Measurements from ENCODE around the gene ROR2.

Gene ROR2

GRCh38 chr9:91951944-91952520 is 2.0 kb upstream of the ROR2 start:
- no peak for DNase-seq
- intact Hi-C loops (cut with DNase I): no loop called here

- intact Hi-C loops (cut with DNase I): no loop called here
Measured at GRCh38 chr9:91949392-91949945, 559 bp downstream of the ROR2 start.

GRCh38 chr9:91948597-91949391 is 1.2 kb downstream of the ROR2 start:
- peak in 29 of 42 donors; percentile 5 to 67 (median 34) for DNase-seq

More at GRCh38 chr9:91949392-91949945, 559 bp downstream of the ROR2 start:
- no peak for DNase-seq

GRCh38 chr9:91948101-91948596 is 1.9 kb downstream of the ROR2 start:
- DNase-seq: no peak
- intact Hi-C loops (cut with DNase I): no loop called here

More at GRCh38 chr9:91948597-91949391, 1.2 kb downstream of the ROR2 start:
- intact Hi-C loops (cut with DNase I): no loop called here

- intact Hi-C loops (cut with DNase I): no loop called here
- no peak for DNase-seq
Measured at GRCh38 chr9:91946653-91947488, 3.2 kb downstream of the ROR2 start.

- intact Hi-C loops (cut with DNase I): no loop called here
Measured at GRCh38 chr9:91946196-91946595, 3.8 kb downstream of the ROR2 start.

GRCh38 chr9:91945277-91946085 is 4.5 kb downstream of the ROR2 start:
- no peak for DNase-seq
- intact Hi-C loops (cut with DNase I): no loop called here

More at GRCh38 chr9:91946196-91946595, 3.8 kb downstream of the ROR2 start:
- no peak for DNase-seq

- no peak for DNase-seq
- intact Hi-C loops (cut with DNase I): no loop called here
Measured at GRCh38 chr9:91944711-91945110, 5.3 kb downstream of the ROR2 start.

GRCh38 chr9:91943478-91944470 is 6.3 kb downstream of the ROR2 start:
- intact Hi-C loops (cut with DNase I): no loop called here
- DNase-seq: no peak

- no peak for DNase-seq
- intact Hi-C loops (cut with DNase I): no loop called here
Measured at GRCh38 chr9:91942201-91942600, 7.8 kb downstream of the ROR2 start.

GRCh38 chr9:91939978-91940377 is 10.1 kb downstream of the ROR2 start:
- intact Hi-C loops (cut with DNase I): no loop called here
- DNase-seq: no peak

- DNase-seq: no peak
- intact Hi-C loops (cut with DNase I): no loop called here
Measured at GRCh38 chr9:91937727-91938126, 12.3 kb downstream of the ROR2 start.

- DNase-seq: no peak
- intact Hi-C loops (cut with DNase I): no loop called here
Measured at GRCh38 chr9:91937056-91937455, 13.0 kb downstream of the ROR2 start.

- intact Hi-C loops (cut with DNase I): no loop called here
- DNase-seq: no peak
Measured at GRCh38 chr9:91935805-91936514, 14.1 kb downstream of the ROR2 start.

- intact Hi-C loops (cut with DNase I): no loop called here
- DNase-seq: peak in 1 of 42 donors; percentile 36
Measured at GRCh38 chr9:91935066-91935749, 14.8 kb downstream of the ROR2 start.

- intact Hi-C loops (cut with DNase I): no loop called here
- no peak for DNase-seq
Measured at GRCh38 chr9:91934654-91935053, 15.4 kb downstream of the ROR2 start.

Measured in head of caudate nucleus (tissue), 42 donors.